ENCODE results near the gene PAK6. TPM values are rescaled to one million over a fixed set of nuclear protein-coding genes. Genes with fewer than 3 reads are reported as not detected.

Gene PAK6
- total RNA-seq, 1 donor from 2014 or later, result 11.2 TPM

DNA sequence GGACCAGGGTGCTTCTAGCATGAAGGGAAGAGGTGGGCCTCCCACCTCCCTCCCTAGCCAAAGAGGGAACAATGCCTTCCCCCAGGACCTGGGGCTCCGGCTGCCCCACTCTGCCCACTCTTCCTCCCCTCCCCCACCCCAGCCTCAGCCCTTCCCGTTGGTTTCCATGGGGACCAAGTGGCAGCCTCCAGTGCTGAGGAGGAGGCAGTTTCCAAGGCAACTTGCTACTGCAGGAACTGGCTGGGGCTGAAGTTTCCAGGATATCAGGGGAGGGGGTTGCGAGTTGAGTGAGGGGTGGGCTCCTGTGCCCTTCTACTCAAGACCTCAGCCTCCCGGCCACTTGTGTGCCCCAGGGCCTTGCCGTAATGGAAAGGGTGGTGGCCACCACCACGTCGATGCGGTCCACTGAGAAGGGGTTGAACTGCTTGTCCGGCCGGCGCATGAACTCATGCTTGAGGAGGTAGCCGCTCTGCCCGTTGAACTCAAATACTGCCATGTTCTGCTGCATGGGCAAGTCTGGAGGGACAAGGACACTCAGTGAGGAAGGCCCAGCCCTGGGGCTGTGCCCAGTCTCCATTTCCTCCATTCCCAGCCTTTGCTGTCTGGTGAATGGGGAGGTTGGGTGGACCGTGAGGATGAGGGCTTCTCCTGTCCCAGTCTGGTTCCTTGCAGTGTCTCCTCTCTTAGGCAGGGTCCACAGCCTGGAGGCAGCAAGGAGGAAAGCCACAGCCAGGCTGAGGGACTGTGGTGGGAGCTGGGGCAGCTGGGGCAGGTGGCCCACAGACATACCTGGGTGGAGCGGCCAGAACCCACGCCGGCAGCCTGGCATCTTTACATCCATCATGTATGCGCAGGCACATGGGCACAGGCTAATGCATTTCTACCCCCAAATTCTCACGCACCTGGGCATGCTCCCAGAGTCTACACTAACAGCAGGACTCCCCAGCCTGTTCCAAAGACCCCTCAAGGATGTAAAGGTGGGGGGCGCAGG is 55.3 kb downstream of the PAK6 start:
- DNase-seq, result peak; percentile 22

DNA sequence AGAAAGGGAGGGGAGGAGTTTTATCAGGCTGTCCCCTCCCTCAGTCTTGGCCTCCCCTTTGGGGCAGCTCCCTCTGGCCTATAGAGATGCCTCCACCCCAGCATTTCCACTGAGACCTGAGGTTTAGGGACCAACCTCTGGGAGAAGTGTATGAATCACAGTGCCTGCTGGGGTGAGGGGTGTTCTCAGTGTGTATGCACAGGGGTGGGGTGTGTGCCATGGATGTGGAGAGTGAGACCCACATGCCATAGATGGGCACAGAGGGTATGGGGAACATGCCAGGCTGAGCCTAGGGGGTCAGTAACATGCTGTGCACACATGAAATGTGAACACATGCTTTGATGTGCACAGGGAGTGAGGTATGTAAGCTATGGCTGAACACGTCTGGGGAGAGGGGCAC is 56.4 kb downstream of the PAK6 start:
- DNase-seq, result no peak

DNA sequence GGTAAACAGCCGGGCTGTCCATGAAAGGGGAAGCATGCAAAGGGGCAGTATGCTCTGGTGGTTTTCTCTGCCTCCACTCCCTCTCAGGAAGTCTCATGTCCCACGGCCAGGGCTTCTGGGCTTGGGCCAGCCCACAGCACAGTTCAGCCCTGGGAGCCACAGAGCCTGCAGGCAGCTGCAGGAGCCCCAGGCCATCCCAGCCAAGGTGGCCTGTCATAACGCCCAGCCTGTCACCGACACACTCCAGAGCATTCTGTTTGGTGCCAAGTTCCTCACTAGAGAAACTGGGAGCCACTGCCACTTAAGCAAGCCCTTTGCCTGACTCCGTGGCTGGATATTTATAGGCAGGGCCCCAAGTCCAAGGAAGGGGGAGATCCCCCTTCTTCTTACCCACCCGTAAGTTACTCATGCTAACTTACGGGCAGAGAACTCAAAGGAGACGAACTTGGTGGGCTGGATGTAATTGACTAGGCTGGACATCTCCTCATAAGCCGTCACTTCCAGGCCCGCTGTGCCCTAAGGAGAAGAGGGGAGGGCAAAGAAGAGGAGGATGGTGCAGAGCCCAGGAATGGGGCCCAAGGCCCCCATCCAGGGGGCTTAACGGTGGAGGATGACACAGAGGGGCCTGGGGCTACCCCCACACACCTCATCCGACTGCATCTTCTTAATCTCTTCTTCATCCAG is 57.2 kb downstream of the PAK6 start:
- no peak for DNase-seq

DNA sequence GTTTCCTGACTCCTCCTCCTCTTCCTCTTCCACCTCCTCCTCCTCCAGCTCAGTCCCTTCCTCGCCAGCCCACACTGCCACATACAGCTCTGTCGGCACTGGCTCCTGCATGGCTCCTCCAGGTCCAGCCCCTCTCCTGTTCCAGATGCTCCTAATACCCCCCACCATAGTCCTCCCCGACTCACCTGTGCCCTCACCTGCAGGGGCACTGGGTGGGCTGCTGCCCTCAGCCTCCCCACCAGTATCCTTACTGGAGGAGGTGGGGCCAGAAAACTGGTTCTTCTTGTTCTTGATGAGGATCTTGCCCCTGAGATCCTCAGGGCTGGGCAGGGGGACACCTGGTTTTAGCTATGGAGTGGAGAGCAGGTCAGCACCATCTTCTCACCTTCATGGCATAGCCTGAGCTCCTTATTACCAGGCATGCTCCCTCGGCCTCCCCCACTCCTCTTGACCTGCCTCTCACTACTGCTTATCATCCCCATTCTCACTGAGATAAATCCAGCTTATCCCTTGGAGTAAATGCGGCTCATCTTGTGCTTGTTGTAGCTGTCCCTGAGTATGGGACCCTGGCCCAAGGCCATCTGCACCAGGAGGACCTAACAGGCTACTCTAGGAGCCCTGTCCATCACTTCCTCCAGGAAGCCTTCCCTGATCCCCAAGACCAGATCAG is 57.8 kb downstream of the PAK6 start:
- no peak for DNase-seq

DNA sequence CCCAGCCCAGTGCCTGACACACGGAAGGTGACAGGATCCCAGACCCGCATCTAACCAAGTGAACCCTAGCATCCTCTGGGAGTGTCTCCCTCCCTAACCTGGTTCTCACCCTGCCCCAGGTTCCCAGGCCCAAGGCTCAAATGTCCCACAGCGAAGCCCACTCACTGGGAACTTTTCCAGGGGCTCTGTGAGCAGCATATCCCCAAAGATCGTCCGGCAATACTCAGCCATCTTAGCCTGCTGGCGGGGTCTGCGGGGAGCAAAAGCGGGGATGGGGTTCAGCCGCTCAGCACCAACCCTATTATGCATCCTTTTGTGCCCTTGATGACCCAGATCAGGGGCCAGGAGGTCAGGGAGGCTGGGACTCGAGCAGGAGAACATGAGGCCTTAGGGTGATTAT is 58.5 kb downstream of the PAK6 start:
- DNase-seq, result no peak

DNA sequence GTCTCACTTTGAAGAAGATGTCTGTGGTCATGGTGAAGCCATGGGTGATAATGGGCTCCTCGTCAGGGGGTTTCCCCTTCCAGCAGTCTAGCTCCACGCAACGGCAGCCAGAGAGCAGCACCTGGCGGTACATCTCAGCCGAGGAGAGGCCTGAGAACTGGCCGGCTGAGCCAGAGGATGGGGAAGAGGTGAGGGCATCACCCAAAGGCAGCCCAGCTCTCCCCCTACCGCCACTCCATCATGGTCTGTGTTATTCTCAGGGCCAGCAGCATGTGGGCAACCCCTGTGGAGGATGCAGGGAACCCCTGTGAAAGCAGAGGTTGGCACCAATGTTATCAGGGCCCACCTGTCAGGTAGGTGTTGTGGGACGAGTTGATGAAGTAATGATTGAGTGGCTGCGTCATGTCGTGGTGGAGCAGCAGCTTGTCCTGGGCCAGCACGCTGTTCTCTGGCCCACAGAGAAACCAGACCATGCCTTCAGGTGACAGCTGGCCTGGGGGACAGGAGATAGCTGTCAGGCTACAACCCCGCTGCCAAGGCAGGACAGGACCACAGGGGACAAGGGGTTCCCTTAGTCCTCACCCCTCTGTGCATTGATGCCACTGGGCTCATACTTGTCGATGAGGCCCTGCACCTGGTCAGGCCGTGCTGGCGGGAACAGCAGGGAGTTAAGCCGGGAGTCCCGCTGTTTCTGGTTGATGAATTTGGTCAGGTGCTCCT is 59.5 kb downstream of the PAK6 start:
- no peak for DNase-seq

DNA sequence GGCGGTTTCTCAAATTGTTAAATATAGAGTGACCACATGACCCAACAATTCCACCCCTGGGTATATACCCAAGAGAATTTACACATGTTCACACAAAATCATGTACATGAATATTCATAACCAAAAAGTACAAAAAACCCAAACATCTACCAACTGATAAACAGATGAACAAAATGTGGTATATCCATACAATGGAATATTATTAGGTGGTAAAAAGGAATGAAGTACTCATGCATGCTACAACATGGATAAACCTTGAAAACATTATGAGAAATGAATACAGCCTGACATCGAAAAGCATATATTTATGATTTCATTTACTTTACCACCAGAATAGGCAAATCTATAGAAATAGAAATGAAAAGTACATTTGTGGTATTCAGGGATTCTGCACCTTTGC is 61.5 kb downstream of the PAK6 start:
- DNase-seq, result no peak

DNA sequence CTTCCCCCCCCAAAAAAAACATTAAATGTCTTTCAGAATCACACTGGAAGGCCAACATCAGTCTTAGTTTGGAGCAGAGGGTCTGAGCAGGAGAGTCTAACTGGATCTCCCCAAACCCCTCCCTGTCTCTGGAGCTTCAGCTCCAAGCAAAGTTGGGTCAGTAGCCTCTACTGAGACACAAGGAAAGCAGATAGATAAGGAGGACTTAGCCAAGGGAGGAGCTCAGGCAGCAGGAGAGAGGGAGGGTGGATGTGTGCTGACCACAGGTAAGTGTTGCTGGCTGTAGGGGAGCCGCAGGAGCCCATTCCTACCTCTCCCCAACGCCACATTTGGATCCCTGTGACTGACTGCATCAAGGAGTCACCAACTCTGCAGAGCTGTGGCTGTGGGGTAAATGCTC is 61.9 kb downstream of the PAK6 start:
- DNase-seq, result no peak

DNA sequence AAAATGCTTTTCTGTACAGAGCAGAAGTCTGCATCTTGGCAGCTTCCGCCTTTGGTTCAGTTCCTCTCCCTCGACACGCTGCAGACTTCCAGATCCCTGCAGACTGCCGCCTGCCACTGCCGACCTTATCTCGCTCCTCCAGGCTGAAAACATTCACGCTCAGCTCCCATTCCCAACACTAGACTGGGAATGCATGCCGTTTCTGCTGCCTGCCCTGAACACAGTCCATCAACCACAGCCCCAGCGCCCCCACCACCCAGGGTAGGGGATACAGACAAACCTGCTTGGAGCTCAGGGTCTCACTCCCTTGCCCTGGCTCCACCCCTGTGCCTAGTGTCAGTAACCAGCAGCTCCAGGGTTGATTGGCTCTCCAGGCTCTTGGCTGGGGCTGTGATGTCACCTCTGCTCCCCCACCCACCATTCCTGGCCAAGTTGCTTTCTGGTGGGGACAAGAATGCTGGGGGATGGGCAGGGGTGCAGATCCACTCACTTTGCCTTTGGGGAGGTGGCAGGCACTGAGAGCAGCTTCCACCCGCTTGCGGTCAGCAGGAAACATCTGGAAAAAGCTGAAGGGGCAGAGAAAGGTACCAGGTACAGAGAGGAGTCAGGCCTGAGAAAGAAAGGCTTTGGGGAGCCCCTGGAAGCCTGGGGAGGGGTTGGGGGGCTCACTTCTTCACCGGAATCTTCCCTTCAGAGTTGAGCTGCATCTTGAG is 62.8 kb downstream of the PAK6 start:
- DNase-seq, result no peak

DNA sequence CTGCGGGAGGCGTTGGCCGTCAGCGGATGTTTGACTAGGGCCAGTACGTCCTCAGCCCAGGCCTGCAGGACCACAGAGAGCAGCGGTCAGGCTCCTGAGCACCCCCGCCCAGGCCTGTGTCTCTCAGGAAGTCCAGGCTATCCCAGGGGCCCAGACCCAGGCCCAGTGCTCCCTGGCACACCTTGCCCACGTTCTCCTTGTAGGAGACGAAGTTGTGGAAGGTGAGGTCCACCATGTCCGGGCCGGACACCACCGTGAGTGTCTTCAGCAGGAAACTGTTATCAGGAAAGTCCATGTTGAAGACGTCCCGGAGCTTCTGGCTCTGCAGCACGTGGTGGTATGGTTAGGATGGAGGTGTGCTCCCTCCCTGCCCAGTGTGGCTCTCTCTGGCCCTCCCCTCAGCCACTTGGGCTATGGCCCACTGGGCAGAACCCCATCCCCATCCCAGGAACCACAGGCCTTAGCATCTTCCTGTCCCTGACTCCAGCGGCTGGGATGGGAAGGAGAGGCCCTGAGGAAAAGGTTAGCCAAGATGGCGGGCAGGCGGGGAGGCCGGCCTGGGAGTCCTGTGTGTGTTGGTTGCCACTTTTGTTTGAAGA is 63.5 kb downstream of the PAK6 start:
- no peak for DNase-seq

DNA sequence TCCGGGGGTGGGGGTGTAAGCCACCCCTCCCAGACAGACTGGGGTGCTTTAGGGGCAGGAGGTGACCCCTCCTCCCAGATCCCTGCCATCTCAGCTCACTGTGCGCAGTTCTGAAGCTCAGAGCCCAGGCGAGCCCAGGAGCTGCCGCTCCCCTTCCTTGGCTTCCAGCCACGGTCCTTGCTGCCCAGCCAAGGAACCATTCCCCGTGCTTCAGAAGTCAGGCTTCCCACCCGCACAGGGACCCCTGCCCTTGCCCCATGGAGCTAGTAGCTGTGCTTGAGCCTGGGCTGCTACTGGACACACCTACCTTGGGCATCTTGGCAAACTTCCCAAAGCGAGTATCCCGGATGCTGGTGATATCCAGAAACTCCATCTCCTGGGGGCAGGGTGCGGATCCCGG is 64.1 kb downstream of the PAK6 start:
- DNase-seq, result no peak

DNA sequence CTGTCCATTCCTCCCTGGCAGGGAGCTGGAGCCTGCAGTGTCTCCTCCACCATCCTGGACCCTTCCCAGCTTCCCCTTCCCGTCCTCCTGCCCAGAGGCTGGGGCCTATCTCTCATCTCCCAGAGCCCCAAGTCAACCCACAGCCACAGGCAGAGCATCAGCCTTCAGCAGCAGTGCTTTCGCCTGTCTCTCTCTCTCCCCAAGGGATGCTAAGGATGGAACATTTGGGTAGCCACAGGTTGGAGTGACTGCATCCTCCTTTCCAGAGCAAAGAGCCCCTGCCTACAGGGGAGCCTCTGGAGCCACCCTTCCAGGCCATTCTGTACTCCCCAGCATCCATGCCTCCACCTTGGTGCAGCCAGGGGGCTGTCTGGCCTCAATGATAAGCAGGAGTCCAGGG is 64.7 kb downstream of the PAK6 start:
- no peak for DNase-seq

DNA sequence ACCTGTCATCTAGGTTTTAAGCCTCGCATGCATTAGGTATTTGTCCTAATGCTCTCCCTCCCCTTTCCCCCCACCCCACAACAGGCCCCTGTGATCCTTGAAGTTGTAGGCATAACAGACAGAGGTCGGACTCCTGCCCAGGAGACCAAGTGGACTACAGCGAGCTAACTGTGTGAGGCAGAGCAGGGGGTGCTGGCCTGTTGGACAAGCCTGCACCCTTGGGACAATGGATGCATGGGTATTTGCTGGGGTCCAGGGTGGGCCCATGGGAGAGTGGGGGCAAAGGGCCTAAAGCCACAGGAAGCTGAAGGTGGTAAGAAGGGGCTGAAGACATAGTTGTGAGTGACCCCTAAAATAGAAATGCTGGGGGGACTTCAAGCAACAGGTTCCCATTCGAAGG is 66.4 kb downstream of the PAK6 start:
- DNase-seq, result no peak

DNA sequence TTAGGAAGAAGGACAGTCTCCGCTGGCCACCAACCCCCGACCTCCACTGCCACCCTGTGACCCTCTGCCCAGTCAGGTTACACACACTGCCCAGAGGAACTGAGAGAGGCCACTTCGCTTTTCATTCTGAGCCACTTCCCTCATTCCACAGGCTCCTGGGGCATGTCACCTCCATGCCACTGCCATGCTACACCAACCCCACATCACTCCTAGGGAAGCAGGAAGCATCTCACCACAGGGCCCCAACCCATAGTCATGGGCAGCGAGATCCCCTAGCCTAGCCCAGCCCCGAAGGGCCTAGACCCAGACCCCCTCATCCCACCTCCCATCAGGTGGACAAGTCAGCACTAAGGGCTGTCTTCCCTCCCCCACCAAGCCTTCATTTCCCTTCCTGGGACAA is 67.5 kb downstream of the PAK6 start:
- no peak for DNase-seq

DNA sequence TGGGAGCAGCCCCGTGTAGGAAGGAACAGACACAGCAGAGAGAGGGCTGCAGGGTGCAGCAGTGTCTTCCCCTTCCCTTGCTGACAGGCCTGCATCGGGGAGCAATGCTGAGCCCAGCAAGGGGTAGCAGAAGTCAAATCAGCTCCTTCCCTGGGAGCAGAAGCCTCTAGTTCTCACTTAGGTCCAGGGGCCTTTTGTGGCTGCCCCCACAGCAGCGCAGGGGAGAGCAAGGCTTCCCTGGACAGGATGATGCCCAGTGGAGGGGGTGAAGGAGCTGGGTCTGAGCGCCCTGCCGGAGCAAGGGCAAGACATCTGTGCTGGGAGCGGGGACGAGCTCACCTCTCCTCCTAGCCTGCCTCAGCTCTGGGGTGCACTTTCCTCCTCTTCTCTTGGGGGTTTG is 68.0 kb downstream of the PAK6 start:
- no peak for DNase-seq

DNA sequence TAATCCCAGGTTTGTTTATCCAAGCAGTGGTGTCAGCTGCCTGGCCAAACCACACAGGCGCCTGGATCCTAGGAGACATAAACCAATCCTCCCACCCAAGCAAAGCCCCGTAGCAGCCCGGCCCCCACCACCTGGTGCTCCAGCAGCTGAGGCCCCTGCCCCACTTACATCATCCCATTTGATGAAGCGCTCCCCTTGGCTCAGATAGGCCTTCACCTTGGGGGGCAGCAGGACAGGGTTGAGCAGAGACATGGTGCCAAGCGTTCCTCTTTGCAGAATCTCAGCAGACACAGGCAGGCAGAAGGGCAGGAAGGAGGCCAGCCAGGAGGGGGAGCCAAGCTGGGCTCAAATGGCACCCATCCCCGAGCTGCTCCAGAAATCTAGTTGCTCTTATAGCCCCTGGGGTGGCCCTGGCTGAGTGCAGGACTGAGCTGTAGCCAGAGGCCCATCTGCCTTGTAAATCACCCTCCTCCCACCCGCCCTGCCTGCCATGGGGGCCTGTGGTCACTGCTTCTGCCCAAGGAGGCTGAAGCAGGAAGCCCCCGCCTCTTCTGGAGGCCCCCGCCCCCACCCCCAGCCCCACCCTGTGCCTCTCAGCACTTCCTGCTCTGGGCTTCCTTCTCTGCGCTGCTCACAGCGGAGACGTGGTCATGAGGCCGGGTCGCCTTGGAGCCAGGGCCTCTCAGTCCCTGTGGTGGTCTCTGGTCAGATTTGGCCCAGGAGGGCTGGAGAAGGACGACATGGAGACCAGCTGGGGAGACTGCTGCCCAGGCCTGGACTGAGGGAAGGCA is 68.8 kb downstream of the PAK6 start, which contains the start of gene PLCB2:
PLCB2 (minus strand) TSS at position 515 of the 791 bp plus-strand sequence; CDS start at position 252, 263 bp downstream.
- DNase-seq, result no peak

DNA sequence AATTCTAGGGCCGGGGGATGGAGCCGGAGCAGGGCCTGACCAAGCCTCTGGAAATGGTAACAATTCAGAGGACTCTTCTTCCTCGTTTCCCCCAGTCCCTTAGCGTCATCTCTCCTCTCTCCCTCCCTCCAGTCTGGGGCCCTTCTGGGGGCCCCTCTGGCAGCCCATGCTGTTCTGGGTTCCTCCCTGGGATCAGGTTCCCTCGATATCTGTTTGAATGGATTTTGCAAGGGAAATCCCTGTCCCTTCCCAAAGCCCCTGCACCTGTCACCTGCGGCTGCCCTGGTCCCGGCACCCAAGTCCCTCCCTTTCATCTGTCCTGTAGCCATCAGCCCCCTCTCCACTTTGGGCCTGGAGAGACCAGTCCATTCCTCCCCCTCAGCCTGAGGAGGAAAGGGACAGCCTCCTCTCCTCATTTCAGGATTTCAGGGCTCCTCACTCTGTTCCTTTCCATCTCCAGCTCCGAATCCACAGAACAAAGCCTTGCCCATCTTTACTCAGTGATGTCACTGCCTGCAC is 70.5 kb downstream of the PAK6 start:
- DNase-seq, result no peak

DNA sequence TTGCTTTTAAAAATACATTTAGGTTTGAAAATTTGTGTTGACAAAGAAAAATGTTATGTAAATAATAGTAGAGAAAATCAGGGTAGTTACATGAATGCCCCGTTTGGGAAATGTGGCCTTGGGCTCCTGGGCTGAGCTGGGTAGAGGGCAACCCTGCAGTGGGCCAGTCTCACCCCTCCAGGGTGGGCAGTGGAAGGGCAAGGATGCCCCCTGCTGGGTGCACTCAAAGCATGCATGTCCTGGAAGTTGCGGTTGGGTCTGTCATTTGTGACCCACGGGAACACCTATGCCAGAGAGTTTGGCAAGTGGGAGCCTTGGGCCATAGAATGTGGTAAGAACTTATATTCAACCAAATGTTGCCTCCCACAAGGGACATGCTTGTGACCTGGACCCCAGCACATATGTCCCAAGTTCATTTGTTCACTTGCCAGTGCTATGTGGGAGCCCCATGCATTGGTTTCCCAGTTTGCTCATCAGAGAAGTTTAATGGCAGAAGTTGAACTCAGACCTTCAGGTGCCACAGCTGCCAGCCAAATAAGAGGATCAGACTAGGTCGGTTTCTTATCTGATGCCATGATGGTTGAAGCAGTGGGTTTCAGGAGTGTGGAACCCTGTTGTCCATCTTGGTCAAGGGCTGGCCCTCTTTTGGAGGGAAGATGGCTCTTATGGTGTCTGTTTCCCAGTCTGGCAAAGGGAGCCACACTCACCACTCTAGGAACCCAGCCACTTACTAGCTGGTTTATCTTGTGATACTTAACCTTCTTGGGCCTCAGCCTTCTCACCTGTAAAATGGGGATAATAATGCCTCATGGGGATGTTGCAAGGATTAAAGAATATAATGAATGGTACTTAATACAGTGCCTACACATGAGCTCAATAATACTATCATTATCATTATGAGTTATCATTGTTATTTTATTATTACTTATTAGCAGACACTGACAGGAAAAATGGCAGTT is 71.4 kb downstream of the PAK6 start:
- no peak for DNase-seq

DNA sequence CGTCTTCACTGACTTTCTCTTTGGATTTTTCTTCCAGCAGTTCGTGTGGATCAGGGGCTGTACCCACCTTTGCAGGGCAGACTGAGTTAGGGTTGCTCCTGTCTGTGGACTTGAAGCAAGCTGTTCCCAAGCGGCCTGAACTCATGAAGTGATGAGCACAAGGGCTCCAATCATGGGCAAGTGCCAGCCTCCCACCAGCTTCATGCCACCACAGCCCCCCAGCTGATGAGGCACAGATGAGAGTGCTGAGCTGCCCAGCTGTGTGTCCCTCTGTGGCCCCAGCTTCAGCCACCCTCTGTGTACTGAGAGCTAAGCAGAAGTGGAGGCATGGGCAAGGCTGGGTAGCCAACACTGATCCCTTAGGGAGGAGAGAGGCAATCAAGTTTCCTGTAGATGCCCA is 72.1 kb downstream of the PAK6 start:
- no peak for DNase-seq

Measured in occipital lobe (tissue), 2 donors.